ENCODE results near the gene SYT9.

The SYT9 gene

DNA sequence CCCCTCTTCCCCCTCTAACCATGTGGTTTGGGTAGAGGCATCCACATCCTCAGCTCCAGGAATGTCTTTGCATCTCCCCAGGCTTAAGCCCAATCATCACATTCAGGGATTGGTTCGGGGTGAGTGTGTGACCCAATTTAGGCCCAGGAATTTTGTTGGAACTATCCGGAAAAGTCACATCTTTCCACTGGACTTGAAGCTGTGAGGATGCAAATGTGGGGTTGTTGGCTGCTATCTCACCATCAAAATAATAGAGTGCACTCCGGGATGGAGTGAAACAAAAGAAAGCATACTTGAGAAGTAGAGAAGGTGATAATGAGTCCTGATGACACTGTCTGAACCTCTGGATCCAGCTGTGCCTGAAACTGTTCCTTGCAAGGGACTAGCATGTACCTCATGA lies 199.8 kb downstream of the SYT9 start:
- TF ChIP-seq, protein P1, sequence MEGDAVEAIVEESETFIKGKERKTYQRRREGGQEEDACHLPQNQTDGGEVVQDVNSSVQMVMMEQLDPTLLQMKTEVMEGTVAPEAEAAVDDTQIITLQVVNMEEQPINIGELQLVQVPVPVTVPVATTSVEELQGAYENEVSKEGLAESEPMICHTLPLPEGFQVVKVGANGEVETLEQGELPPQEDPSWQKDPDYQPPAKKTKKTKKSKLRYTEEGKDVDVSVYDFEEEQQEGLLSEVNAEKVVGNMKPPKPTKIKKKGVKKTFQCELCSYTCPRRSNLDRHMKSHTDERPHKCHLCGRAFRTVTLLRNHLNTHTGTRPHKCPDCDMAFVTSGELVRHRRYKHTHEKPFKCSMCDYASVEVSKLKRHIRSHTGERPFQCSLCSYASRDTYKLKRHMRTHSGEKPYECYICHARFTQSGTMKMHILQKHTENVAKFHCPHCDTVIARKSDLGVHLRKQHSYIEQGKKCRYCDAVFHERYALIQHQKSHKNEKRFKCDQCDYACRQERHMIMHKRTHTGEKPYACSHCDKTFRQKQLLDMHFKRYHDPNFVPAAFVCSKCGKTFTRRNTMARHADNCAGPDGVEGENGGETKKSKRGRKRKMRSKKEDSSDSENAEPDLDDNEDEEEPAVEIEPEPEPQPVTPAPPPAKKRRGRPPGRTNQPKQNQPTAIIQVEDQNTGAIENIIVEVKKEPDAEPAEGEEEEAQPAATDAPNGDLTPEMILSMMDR (conservative IDR thresholded peaks at IDR 0.05; ENCODE audit: low read depth, low read length) = no peak
- no peak for DNase-seq (ENCODE audit: low read depth)

DNA sequence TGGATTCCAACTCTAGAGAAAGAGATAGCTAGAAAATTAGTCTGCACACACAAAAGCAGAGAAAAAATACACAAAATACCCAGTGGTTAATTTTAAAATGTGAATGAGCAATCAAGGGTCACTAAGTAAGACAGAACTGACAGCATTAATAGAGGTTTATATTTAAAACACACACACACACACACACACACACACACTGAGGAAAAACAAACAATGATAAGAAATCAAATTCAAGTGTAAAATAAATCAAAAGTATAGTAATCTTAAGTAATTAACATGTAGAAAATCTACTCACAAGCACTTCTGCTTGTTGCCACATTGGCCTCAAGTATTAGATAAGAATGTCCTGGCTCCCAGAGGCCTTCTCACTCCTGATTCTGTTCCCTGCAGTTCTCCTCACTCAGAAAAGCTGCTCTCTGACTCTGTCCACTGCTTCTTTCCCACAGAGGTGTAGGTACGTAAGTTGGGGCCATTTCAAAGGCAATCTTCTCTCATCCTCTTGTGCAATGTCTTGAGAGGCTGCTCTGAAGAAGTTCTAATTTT lies 200.3 kb downstream of the SYT9 start:
- TF ChIP-seq, protein P1 (conservative IDR thresholded peaks at IDR 0.05; ENCODE audit: low read depth, low read length) = no peak
- DNase-seq (ENCODE audit: low read depth) = no peak
- H3K4me3 ChIP-seq (ENCODE audit: low read depth, low read length) = no peak overlapping the region

More for the DNA sequence above, 199.8 kb downstream of the SYT9 start:
- no peak overlapping the region for H3K4me3 ChIP-seq (ENCODE audit: low read depth, low read length)

DNA sequence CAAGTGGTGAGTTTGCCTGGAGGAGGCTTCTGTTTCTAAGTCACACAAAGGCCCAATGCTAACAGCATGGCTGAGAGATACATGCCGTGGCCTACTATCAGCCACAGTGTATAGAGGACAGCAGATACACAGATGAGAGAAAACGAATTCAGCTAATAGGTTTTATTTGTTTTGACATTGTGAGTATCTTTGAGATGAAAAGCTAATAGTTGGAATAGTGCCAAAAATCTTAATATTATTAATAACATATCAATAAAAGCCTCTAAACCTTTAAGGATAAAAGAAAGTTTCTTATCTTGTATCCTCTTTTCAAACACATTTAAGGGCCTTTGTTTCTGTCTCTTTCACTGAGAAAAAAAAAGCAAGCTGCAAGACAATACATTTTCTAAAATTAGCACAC lies 203.2 kb downstream of the SYT9 start:
- H3K4me3 ChIP-seq (ENCODE audit: low read depth, low read length) = no peak overlapping the region
- DNase-seq (ENCODE audit: low read depth) = no peak
- TF ChIP-seq, protein P1 (conservative IDR thresholded peaks at IDR 0.05; ENCODE audit: low read depth, low read length) = no peak

DNA sequence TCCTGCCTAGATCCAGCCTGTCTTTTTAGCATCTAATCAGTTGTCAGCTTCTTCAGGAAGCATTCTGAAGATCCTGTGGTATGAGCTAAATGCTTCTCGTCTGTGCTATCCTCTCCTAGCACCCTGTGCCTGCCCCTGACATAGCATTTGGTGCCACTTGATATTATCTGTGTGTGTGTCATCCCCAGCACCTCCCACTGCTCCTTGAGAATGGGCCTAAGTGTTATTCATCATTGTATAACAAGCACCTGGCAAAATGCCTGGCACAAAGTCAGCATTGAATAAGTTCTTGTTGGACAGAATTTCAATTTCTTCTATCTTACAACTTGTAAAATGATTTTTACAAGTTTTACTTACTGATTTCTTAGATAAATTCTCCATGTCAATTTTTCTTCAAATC lies 205.5 kb downstream of the SYT9 start:
- H3K4me3 ChIP-seq (ENCODE audit: low read depth, low read length) = no peak overlapping the region
- DNase-seq (ENCODE audit: low read depth) = no peak
- TF ChIP-seq, protein P1 (conservative IDR thresholded peaks at IDR 0.05; ENCODE audit: low read depth, low read length) = no peak

DNA sequence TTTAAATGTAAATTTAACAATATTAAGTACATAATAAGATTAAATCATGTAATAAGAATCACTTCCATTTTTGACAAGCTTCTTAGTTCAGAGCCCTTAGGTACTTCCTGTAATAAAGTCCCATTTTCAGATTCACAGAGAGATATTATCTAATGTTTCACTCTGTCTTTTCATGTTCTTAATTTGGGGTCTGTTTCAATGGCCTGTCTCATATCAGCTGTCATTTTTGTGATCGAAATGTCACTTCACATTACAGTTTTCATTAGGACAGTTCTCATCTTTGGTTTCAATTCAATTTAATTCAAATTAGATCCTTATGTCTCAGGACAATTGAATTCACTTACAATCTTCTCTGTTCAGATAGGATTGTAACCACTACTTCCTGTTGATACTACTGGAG lies 211.0 kb downstream of the SYT9 start:
- DNase-seq (ENCODE audit: low read depth) = no peak
- no peak overlapping the region for H3K4me3 ChIP-seq (ENCODE audit: low read depth, low read length)
- TF ChIP-seq, protein P1 (conservative IDR thresholded peaks at IDR 0.05; ENCODE audit: low read depth, low read length) = no peak

DNA sequence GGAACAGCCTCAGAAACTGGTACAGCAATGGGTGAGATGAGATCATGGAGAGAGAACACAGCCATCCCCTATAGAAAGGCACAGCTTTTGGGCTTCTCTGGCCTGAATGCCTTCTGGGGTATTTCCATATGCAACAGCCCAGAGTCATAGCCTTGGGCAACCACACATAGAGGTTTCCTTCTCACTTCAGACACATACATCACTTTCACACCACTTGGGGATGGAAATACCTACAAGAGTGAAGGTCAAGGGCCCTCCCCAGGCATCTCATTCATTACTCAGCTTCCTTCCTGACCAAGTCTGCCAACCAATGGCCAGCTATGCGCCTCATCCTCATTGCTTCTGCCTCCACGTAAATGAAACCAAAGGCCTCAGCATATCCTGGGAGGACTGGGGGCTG lies 215.9 kb downstream of the SYT9 start:
- no peak overlapping the region for H3K4me3 ChIP-seq (ENCODE audit: low read depth, low read length)
- no peak for DNase-seq (ENCODE audit: low read depth)
- TF ChIP-seq, protein P1 (conservative IDR thresholded peaks at IDR 0.05; ENCODE audit: low read depth, low read length) = no peak

DNA sequence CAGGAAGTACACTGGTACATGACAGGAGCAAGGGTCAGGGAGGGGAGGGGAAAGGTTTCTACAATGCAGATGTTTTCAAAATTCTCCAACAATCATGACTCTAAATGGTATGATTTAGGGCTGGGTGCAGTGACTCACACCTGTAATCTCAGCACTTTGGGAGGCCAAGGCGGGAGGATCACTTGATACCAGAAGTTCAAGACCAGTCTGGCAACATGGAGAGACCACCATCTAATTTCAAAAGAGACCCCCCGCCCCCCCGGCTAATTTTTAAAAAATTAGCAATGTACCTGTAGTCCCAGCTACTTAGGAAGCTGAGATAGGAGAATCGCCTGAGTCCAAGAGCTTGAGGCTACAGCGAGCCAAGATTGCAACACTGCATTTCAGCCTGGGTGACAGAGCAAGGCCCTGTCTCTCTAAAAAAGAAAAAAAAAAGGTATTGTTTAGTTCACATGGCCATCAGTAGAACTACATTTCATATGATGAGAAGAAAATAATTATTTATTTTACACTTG lies 217.7 kb downstream of the SYT9 start:
- DNase-seq (ENCODE audit: low read depth) = no peak
- no peak overlapping the region for H3K4me3 ChIP-seq (ENCODE audit: low read depth, low read length)
- TF ChIP-seq, protein P1 (conservative IDR thresholded peaks at IDR 0.05; ENCODE audit: low read depth, low read length) = no peak

Measured in choroid plexus epithelial cell (primary cell).